HTERT RPE-1 (cell line): ENCODE results near the gene THAP4.
"Not testable (repeated sequence)": the region's sequence is repeated elsewhere in the genome, so short reads cannot be mapped to it uniquely, and the experiment has no call there.

ENCODE experiments used
- in situ Hi-C: fragments of 300-500 bp; cut with MboI; formaldehyde crosslinking; loops from 4 replicates; pipeline ENCODE4 v1.14.3; 2020; ENCODE audit warnings: low sequenced_read_pairs

The THAP4 gene

DNA sequence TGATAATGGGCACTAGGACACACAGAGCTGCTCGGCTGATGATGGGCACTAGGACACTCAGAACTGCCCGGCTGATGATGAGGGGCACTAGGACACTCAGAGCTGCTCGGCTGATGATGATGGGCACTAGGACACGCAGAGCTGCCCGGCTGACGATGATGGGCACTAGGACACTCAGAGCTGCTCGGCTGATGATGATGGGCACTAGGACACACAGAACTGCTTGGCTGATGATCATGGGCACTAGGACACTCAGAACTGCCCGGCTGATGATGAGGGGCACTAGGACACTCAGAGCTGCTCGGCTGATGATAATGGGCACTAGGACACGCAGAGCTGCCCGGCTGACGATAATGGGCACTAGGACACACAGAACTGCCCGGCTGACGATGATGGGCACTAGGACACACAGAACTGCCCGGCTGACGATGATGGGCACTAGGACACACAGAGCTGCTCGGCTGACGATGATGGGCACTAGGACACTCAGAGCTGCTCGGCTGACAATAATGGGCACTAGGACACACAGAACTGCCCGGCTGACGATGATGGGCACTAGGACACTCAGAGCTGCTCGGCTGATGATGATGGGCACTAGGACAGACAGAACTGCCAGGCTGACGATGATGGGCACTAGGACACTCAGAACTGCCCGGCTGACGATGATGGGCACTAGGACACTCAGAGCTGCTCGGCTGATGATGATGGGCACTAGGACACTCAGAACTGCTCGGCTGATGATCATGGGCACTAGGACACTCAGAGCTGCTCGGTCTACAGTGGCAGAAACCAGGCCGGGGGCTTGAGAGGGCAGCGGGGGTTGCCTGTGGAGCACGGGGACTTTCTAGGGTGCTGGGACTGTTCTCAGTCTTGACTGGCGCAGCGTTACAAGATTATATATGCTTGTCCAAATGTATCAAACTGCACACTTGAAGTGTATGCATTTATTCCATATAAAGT, 46.2 kb downstream of the THAP4 start:
- in situ Hi-C loops = not testable (repeated sequence)

DNA sequence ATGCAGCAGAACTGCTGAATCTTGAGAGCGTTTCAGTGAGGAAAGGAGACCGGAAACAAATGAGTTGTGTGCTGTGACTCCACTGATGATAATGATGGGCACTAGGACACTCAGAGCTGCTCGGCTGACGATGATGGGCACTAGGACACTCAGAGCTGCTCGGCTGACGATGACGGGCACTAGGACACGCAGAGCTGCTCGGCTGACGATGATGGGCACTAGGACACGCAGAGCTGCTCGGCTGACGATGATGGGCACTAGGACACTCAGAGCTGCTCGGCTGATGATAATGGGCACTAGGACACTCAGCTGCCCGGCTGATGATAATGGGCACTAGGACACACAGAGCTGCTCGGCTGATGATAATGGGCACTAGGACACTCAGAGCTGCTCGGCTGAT, 47.1 kb downstream of the THAP4 start:
- in situ Hi-C loops = not testable (repeated sequence)

DNA sequence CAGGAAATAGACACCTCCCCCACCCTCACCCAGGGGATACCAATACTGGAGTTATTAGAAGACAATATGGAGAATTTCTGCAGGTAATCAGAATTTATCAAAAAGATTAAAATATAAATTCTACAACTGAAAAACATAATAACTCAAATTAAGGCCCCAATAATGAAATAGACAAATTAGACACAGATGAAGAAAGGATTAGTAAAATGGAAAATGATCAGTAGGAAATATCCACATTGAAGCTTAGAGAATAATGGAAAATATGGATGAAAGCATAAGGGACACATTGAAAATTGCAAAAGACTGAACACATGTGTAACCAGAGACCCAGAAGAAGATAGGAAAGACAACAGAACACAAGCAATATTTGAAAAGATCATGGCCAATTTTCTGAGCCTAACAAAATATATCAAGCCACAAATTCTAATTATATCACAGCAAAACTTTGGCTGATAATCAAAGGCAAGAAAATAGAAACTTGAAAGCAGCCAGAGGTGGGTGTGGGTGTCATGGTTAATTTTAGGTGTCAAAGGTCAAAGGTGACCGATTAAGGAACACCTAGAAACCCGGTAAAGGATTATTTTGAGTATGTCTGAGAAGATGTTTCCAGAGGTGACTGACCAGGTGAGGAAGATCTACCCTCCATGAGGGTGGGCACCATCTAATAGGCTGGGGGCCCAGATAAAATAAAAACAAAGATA, 50.2 kb downstream of the THAP4 start:
- in situ Hi-C loops = no loop called here

DNA sequence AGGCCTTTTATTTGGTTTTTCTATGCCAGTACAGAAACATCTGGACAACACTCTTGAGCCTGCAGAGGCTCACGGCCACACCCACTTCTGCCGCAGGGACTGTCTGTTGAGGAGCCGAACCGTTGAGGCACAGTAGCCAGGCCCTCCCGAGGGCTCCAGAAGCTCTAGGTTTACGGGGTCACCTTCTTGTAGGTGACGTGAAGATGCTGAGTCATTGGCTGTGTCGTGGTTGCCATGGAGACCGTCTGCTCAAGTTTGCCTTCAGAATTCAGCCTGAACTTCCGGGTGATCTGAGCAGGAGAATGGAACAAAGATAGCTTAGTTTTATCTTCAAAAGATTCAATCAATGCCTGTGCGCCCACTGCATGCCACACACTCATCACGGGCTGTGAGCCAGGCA, 52.5 kb downstream of the THAP4 start:
- in situ Hi-C loops = no loop called here

DNA sequence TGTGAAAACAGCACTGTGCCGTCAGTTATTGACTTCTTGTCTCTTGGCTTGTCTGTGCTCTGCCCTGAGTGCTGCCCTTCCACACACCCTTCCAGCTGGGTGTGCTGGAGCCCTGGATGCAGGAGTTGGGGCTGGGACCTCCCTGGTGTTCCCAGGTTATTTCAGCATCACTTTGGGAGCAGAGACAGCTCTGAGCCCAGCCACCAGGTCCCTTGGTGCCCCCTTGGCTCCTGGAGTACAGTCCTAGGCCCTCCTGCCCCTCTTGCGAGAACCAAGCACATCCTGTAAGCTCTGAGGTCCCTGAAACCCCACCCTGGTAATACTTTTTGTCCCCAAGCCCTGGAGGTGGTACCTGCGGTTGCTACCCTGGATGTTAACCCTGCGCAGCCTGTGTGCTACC, 54.2 kb downstream of the THAP4 start:
- in situ Hi-C loops = no loop called here

DNA sequence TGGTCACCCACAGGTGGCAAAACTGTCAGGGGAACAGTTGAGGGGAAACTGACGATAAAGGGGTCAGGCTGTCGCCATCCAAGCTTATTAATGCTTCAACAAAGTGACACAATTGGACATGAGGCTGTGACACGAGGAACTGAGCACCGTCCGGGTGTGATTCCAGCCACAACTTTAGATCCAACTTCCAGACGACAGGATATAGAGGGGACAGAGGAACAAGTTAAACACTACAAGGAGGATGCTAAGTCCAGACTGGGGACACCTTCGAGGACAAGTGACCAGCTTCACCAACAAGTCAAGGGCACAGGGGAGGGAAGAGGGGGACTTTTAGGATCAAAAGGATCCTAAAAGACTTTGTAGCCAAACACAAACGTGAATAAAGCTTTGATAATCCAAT, 54.6 kb downstream of the THAP4 start:
- in situ Hi-C loops = no loop called here

DNA sequence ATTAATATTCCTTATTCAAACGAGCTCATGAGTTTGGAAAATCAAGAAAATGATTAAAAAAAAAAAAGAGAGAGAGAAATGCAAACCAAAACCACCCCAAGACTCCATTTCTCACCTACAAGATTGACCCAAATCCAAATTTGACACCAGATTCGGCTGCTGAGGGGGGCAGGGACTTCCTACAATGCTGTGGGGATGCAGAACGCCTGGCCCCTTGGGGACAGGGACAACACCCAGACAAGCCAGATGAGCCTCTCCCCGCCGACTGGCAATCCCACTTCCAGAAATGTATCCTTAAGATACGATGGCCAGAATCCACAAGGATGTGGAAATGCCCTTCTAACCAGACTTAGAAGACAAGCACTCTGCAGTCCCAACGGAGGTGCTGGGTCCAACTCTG, 57.7 kb downstream of the THAP4 start:
- in situ Hi-C loops = no loop called here

DNA sequence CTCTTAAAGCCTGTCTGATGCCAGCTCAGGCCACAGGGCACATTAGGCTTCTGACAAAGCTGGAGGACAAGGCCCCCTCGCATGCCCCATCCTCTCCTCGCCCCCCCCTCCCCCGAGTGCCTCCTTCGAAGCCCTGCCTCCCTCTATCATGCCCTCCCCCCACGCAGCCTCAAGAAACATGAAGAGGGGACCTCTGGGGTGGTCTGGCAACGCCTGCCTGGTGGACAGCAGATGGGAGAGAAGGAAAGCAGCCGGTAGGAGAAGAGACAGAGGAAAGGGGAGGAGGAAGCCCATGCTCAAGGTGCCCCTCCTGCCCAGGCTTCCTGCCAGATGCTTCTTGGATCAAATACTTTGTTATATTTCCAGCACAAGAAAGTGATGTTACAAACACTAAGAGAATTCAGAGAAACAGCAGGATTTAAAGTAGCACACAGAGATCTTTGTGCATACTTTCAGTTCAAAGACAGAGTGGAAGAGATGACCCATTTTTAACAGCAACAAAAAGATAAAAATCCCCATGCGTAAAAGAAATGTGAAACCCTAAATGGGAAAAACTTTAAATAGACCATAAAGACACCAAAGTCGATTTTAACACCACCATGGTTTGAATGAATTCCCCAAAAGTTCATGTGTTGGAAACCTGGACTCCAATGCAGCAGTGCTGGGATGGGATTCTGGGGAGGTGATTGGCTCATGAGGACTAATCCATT, 59.4 kb downstream of the THAP4 start:
- in situ Hi-C loops = no loop called here

DNA sequence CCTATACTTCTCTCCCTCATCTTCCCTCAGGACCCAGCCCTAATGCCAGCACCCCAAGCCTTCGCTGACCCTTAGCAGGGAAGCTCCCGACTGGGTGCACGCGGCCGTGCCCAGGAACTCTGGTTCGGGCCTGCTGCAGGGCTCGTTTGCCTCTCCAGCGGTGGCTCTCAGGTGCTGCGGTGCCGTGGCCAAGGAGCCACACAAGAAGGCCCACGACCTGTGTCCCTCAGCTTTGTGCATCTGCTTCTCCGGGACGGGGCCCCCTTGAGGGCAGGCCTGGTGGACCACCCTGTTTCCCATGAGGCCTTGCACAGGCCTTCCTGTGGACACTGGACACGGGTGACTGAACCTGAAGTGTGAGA, 60.7 kb downstream of the THAP4 start:
- in situ Hi-C loops = no loop called here

DNA sequence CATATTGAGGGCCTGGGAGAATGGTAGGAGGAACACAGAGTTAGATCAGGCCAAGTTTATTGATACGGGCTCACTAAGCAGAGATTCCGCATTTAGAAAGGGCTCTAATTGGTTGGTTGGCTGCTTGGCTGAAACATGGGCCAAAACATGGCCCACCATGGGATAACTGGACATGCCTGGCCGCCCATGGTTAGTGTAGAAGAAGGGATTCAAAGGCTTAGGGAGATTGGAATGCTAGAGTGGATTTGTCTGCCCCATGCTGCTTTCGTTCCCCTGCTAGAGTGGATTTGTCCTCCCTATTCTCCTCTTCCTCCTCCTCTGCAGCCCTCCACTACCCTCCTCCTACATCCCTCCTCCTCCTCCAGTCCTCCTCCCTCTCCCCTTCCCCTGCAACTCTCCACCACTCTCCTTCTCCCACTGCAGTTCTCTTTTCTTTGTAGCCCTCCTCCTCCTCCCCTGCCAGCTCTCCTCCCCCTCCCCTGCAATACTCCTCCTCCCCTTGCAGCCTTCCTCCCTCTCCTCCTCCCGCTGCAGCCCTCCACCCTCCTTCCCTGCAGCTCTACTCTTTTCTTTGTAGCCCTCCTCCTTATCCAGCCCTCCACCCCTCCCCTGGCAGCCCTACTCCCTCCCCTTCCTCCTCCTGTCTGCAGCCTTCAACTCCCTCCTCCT, 61.2 kb downstream of the THAP4 start:
- in situ Hi-C loops = no loop called here

DNA sequence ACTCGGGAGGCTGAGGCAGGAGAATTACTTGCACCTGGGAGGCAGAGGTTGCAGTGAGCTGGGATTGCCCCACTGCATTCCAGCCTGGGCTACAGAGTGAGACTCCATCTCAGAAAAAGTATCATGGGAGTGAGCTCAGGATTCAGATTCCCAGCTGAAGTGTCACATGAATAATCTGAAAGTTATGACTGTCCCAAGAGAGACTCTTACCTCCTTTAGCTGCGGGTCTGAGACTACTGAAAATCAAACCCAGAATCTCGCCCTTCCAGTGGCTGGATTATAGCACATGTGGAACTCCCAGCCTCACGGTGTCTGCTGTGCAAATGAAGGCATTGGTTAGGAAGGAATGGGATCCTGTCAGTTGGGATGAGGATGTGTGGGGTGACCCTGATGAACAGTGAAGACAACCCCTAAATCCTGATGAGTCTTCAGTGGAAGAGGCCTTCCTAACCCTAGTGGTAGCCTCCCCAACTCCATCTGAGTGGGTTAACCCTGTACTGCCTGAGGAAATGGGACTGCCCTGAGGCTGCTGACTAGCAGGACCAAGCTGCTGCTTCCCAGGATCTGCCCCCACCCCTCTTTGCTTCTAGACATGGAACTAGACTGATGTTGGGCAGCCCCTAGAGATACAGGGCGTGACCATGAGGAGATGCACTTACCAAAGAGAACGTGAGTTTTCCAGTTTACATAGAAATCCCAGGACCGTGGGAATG, 61.9 kb downstream of the THAP4 start:
- in situ Hi-C loops = no loop called here

DNA sequence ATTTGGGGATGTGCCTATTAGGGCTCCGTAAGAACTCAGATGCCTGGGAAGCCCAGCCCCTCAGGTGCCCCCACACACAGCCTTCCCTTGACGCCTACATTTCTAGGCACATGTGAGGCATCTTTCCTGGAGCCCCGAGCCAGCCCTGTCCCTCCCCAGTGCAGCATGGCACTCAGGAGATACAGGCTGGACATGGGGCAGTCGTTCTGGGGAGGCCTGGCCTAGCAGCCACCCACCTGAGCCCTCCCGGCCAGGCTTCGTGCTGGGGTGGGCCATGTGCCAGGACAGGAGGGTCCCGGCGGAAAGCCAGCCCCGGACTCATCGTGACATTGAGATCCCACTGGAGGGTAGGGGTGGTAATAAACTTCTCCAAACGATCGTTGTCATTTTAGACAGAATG, 63.2 kb downstream of the THAP4 start:
- in situ Hi-C loops = no loop called here

DNA sequence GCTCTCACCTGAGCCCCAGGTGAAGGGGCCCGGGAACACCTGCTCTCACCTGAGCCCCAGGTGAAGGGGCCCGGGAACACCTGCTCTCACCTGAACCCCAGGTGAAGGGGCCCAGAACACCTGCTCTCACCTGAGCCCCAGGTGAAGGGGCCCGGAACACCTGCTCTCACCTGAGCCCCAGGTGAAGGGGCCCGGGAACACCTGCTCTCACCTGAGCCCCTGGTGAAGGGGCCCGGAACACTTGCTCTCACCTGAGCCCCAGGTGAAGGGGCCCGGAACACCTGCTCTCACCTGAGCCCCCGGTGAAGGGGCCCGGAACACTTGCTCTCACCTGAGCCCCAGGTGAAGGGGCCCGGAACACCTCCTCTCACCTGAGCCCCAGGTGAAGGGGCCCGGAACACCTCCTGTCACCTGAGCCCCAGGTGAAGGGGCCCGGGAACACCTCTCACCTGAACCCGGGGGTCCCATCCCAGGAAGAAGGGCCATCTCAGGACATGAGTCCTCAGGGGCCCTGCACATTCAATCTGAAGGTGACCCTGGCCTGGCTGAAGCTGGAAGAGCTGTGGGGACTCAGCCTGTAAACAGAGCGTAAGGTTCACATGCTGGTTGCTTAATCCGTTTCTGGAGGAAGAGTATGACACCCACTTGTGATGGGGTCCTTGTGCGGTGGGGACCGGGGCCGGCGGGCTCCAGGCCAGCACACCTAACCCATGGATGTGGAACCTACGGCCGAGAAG, 63.9 kb downstream of the THAP4 start:
- in situ Hi-C loops = not testable (repeated sequence)

DNA sequence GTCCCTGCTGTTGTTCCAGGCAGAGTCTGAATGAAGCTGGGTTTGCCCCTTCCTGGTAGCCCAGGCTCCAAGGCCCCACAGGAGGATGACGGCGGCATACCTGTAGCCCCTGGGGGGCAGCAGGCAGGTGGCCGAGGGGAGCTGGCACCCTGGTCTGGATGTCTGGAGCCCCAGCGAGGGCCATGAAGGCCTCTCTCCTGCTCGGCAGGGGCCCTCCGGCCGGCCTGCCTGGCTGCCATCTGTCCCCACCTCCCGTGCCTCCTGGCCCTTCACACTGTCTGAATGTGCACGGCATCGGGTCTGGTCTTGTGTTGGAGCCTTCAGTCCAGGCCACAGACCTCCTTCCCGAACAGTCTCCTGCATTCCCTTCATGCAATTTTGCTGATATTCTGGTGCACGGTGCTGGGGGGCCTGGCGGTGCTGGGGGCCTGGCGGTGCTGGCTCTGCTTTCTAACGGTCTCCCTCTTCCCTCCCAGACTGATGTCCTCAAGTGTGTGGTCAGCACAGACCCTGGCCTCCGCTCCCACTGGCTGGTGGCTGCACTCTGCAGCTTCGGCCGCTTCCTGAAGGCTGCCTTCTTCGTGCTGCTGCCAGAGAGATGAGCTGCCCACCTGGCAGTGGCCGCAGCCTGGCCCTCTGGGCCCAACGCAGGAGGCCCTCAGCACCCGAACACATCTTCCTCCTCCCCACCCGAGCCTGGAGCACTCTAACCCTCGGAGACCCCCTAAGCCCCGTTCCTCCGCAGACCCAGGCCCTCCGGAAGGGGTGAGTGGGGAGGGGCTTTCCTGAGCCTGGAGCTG, 64.9 kb downstream of the THAP4 start:
- in situ Hi-C loops = no loop called here

DNA sequence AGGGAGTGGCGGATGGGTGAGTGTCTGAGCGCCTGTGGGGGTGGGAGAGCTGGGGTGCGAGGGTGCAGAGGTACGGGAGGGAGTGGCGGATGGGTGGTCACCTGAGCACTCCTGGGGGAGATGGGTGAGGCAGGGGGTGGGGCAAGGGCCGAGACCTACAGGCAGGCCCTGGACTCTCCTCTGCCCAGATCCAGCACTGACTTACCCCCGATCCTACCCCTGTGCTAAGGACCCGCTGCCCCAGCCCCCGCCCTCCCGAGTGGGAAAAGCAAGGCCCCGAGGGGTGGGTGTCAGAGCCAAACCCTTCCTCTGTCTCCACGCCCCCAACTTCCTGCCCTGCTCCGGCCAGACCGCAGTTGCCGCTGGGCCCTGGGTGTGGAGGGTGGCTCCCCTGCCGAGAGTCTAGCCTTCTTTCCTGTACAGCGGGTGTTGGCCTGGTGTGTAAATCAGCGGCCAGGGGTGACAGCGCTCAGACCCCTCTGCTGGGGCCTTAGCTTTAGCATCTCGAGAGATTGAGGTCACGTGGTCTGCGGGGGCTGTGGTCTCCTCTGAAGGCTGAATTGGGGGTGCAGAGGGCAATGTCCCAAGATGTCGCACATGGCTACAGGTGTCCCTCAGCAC, 65.9 kb downstream of the THAP4 start:
- in situ Hi-C loops = no loop called here

DNA sequence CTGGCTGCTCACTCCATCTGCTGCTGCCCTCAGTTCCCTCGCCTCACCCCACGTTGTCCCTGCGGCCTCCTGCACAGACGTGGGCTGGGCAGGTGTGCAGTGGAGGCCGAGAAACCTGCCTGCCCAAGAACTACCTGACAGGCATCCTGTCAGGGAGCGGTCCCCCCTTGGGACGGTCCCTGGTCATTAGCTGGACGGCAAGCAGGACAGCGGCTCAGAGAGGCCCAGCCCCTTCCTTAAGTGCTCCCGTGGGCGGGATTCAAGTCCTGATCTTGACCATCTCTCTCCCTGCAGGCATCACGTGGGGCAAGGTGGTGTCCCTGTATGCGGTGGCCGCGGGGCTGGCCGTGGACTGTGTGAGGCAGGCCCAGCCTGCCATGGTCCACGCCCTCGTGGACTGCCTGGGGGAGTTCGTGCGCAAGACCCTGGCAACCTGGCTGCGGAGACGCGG, 67.1 kb downstream of the THAP4 start:
- in situ Hi-C loops = no loop called here

DNA sequence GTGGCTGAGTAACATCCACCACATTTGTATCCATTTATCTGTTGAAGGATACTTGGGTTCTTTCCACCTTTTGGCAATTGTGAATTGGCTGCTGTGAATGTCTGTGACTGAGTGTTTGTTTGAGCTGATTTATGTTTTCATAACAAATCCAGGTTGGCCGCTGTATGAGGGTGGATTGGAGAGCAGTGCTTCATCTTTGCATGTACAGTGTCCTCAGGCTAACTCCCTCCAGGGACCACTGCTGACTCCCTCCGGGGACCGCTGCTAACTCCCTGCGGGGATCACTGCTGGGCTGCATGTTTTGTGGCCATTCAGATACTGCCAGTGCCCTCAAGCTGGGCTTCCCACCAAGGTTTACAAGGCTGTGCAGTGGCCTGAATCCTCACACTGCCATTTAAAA, 68.2 kb downstream of the THAP4 start:
- in situ Hi-C loops = no loop called here

DNA sequence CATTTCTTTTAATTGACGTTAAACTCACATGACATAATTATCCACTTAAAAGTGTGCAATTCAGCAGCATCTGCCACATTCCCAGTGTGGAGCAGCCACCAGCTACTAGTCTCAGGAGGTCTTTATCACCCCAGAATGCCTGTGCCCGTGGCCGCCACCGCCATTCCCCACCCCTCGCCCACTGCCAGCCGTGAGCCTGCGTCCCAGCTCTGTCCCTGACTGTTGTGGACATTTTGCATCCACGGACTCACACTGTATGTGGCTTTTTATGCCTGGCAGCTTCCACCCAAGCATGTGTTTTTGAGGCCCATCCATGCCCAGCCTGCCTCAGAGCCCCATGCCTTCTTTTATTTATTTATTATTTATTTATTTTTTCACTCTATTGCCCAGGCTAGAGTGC, 69.2 kb downstream of the THAP4 start:
- in situ Hi-C loops = no loop called here
